Naive B cell (primary cell): Measurements from ENCODE around the gene SNX24. TPM values are rescaled to one million over a fixed set of nuclear protein-coding genes. Genes with fewer than 3 reads are reported as not detected.
A peak's percentile ranks its signal among the peaks of the same experiment; 100 is the strongest.
"Not testable (repeated sequence)": the region's sequence is repeated elsewhere in the genome, so short reads cannot be mapped to it uniquely, and the experiment has no call there.

Source experiments
- ATAC-seq, 2 donors: fragments of 150-1000 bp; cut with Tn5 transposase; 2 replicates each; pipeline ENCODE4 v1.10.0; 2021; ENCODE audit warnings: low read depth in 2 of 2, mild to moderate bottlenecking in 2 of 2, moderate library complexity in 2 of 2
- DNase-seq: peaks from one replicate; pipeline ENCODE4 v3.0.0; 2022
- H3K27ac Mint-ChIP-seq, 6 donors: one replicate each; pipeline ENCODE4 v1.8.0; 2020 to 2022; ENCODE audit warnings: mild to moderate bottlenecking in 6 of 6, mixed read lengths in 6 of 6, moderate library complexity in 5 of 6, inconsistent platforms in 2 of 6
- H3K27me3 Mint-ChIP-seq, 3 donors: one replicate each; pipeline ENCODE4 v1.8.0; 2021 to 2022; ENCODE audit warnings: mixed read lengths in 3 of 3, mild to moderate bottlenecking in 1 of 3
- H3K36me3 Mint-ChIP-seq, 2 donors: one replicate each; pipeline ENCODE4 v1.8.0; 2020 to 2022; ENCODE audit warnings: mixed read lengths in 2 of 2, inconsistent platforms in 1 of 2, mild to moderate bottlenecking in 1 of 2
- H3K4me1 Mint-ChIP-seq, 3 donors: one replicate each; pipeline ENCODE4 v1.8.0; 2020 to 2022; ENCODE audit warnings: mixed read lengths in 3 of 3, inconsistent platforms in 1 of 3, mild to moderate bottlenecking in 1 of 3, moderate library complexity in 1 of 3
- H3K4me3 Mint-ChIP-seq, 8 donors: one replicate each; pipeline ENCODE4 v1.8.0; 2020 to 2022; ENCODE audit warnings: mild to moderate bottlenecking in 8 of 8, mixed read lengths in 8 of 8, moderate library complexity in 8 of 8, inconsistent platforms in 2 of 8
- H3K9me3 Mint-ChIP-seq, 7 donors: one replicate each; pipeline ENCODE4 v1.8.0; 2020 to 2022; ENCODE audit warnings: mixed read lengths in 7 of 7, mild to moderate bottlenecking in 5 of 7, inconsistent platforms in 2 of 7, moderate library complexity in 1 of 7
- polyA plus RNA-seq, 6 donors: library from polyadenylated mRNA; unstranded; fragments of 300-500 nt; fragmentation: Illumina TruSeq; gene quantifications; one replicate each; pipeline ENCODE4 v1.2.3, GENCODE V29; 2021; ENCODE audit warnings: low read depth in 6 of 6

Gene SNX24
- polyA plus RNA-seq, 6 donors from 2014 or later: 0.65 to 2.9 (median 2.1) TPM

- no peak for DNase-seq
- H3K27ac Mint-ChIP-seq: peak overlapping the region; percentile 63 to 91 (median 80)
Measured at GRCh38 chr5:122846051-122846550, 688 bp downstream of the SNX24 start.

GRCh38 chr5:122847687-122848081 lies 2.3 kb downstream of the SNX24 start:
- peaks cover 17 to 30% (median 28%) of the 10 kb centered on the region in 3 donors for H3K4me1 Mint-ChIP-seq

More at GRCh38 chr5:122846051-122846550, 688 bp downstream of the SNX24 start:
- no peak for ATAC-seq
- Mint-ChIP-seq H3K4me3 (peak overlapping the region; percentile 78 to 94 (median 82)), H3K4me1 (peaks cover 17 to 30% (median 29%) of the 10 kb centered on the region in 3 donors), H3K27me3 (no peaks in the 10 kb centered on the region), H3K36me3 (no peaks in the 10 kb centered on the region), H3K9me3 (no peaks in the 10 kb centered on the region)

DNA sequence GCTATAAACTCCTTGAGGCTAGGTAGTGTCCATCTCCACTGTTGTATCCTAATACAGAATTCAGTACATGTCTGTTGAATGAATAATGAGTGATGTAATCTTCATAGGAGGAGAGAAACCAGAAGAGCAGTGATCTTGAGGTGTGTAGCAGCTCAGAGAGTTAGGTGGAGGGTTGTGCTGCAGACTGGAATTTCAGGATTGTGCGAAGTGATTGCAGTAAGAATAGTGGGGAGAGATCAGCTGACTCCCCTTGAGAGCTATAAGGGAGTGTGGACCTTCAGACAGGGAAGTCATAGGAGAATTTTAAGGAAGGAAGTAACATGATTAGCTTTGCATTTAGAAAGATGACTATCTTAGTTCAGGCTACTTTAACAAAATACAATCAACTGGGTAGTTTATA lies 4.4 kb downstream of the SNX24 start:
- peaks cover 12 to 18% (median 16%) of the 10 kb centered on the region in 3 donors for H3K4me1 Mint-ChIP-seq
- H3K27ac Mint-ChIP-seq: no peak overlapping the region

More at GRCh38 chr5:122847687-122848081, 2.3 kb downstream of the SNX24 start:
- Mint-ChIP-seq H3K36me3 (no peaks in the 10 kb centered on the region), H3K4me3 (peak overlapping the region in 3 of 8 donors; percentile 61 to 94 (median 64)), H3K27me3 (no peaks in the 10 kb centered on the region), H3K27ac (peak overlapping the region in 3 of 6 donors; percentile 15 to 61 (median 38)), H3K9me3 (no peaks in the 10 kb centered on the region)
- ATAC-seq: no peak
- no peak for DNase-seq

DNA sequence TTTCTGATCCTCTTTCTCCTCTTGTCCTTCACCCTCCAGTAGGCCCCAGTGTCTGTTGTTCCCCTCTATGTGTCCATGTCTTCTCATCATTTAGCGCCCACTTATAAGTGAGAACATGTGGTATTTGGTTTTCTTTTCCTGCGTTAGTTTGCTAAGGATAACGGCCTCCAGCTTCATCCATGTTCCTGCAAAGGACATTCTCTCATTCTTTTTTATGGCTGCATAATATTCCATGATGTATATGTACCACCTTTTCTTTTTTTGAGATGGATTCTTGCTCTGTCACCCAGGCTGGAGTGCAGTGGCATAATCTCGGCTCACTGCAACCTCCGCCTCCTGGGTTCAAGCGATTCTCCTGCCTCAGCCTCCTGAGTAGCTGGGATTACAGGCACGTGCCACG lies 12.1 kb downstream of the SNX24 start:
- H3K27me3 Mint-ChIP-seq, H3K4me3 Mint-ChIP-seq: not testable (repeated sequence)

More for the DNA sequence above, 4.4 kb downstream of the SNX24 start:
- H3K27me3 Mint-ChIP-seq: no peaks in the 10 kb centered on the region
- no peaks in the 10 kb centered on the region for H3K36me3 Mint-ChIP-seq
- DNase-seq (no peak), ATAC-seq (no peak)
- peak overlapping the region in 1 of 8 donors; percentile 4 for H3K4me3 Mint-ChIP-seq
- no peaks in the 10 kb centered on the region for H3K9me3 Mint-ChIP-seq

GRCh38 chr5:122858451-122858850 lies 13.0 kb downstream of the SNX24 start:
- Mint-ChIP-seq H3K27me3 (peaks cover 0 to 8% (median 6%) of the 10 kb centered on the region in 3 donors), H3K4me3 (no peak overlapping the region), H3K4me1 (no peaks in the 10 kb centered on the region), H3K9me3 (peaks cover 0 to 5% (median 2%) of the 10 kb centered on the region in 7 donors), H3K27ac (no peak overlapping the region), H3K36me3 (peaks cover 0 to 8% of the 10 kb centered on the region in 2 donors)
- DNase-seq (no peak), ATAC-seq (no peak)

More for the DNA sequence above, 12.1 kb downstream of the SNX24 start:
- not testable (repeated sequence) for H3K9me3 Mint-ChIP-seq, H3K36me3 Mint-ChIP-seq, H3K27ac Mint-ChIP-seq, ATAC-seq, H3K4me1 Mint-ChIP-seq, DNase-seq

DNA sequence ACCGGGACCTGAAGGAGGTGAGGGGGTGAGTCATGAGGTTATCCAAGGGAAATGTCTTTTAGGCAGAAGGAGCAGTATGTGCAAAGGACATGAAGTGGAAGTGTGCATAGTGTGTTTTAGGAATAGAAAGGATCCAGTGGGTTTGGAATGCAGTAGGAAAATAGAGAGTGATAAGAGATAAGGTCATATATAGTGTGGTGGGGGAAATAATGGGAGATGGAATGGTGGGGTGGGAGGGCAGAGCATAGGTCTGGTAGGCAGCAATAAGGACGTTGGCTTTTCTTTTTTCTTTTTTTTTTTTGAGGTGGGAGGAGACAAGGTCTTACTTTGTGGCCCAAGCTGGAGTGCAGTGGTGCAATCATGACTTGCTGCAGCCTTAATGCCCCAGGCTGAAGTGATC lies 17.8 kb downstream of the SNX24 start:
- no peak overlapping the region for H3K27ac Mint-ChIP-seq
- peaks cover 0 to 8% of the 10 kb centered on the region in 2 donors for H3K36me3 Mint-ChIP-seq
- peak overlapping the region in 1 of 8 donors; percentile 66 for H3K4me3 Mint-ChIP-seq
- H3K4me1 Mint-ChIP-seq: no peaks in the 10 kb centered on the region
- ATAC-seq (no peak), DNase-seq (no peak)
- H3K9me3 Mint-ChIP-seq: peaks cover 0 to 5% (median 0%) of the 10 kb centered on the region in 7 donors
- peaks cover 0 to 8% (median 6%) of the 10 kb centered on the region in 3 donors for H3K27me3 Mint-ChIP-seq

- Mint-ChIP-seq H3K9me3 (peaks cover 0 to 5% (median 0%) of the 10 kb centered on the region in 7 donors), H3K36me3 (peaks cover 0 to 8% of the 10 kb centered on the region in 2 donors), H3K27ac (no peak overlapping the region), H3K27me3 (peaks cover 0 to 8% (median 6%) of the 10 kb centered on the region in 3 donors), H3K4me1 (no peaks in the 10 kb centered on the region), H3K4me3 (no peak overlapping the region)
- ATAC-seq: no peak
- DNase-seq: no peak
Measured at GRCh38 chr5:122863721-122864120, 18.3 kb downstream of the SNX24 start.

GRCh38 chr5:122864400-122864799 lies 19.0 kb downstream of the SNX24 start:
- H3K27ac Mint-ChIP-seq: no peak overlapping the region
- H3K4me3 Mint-ChIP-seq: no peak overlapping the region
- H3K4me1 Mint-ChIP-seq: no peaks in the 10 kb centered on the region
- DNase-seq (no peak), ATAC-seq (no peak)
- H3K27me3 Mint-ChIP-seq: peaks cover 0 to 8% (median 6%) of the 10 kb centered on the region in 3 donors
- peaks cover 0 to 8% of the 10 kb centered on the region in 2 donors for H3K36me3 Mint-ChIP-seq
- peaks cover 0 to 5% (median 0%) of the 10 kb centered on the region in 7 donors for H3K9me3 Mint-ChIP-seq

DNA sequence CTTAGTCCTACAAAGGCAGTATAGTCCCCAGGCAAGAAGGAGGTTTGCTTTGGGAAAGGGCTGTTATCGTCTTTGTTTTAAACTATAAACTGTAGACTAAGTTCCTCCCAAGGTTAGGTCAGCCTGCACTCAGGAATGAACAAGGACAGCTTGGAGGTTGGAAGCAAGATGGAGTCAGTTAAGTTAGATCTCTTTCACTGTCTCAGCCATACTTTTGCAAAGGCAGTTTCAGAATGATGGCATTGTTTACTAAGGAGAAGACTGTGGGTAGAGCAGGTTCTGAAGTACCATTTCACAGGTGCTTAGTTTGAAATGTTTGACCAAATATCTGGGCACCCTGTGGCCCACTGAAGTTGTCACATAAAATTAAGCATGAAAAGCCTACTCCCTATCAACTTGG lies 19.4 kb downstream of the SNX24 start:
- H3K4me3 Mint-ChIP-seq: no peak overlapping the region
- H3K9me3 Mint-ChIP-seq: peaks cover 0 to 5% (median 0%) of the 10 kb centered on the region in 7 donors
- no peaks in the 10 kb centered on the region for H3K4me1 Mint-ChIP-seq
- no peak overlapping the region for H3K27ac Mint-ChIP-seq
- ATAC-seq (no peak), DNase-seq (no peak)
- H3K27me3 Mint-ChIP-seq: peaks cover 0 to 8% (median 6%) of the 10 kb centered on the region in 3 donors
- peaks cover 0 to 8% of the 10 kb centered on the region in 2 donors for H3K36me3 Mint-ChIP-seq

DNA sequence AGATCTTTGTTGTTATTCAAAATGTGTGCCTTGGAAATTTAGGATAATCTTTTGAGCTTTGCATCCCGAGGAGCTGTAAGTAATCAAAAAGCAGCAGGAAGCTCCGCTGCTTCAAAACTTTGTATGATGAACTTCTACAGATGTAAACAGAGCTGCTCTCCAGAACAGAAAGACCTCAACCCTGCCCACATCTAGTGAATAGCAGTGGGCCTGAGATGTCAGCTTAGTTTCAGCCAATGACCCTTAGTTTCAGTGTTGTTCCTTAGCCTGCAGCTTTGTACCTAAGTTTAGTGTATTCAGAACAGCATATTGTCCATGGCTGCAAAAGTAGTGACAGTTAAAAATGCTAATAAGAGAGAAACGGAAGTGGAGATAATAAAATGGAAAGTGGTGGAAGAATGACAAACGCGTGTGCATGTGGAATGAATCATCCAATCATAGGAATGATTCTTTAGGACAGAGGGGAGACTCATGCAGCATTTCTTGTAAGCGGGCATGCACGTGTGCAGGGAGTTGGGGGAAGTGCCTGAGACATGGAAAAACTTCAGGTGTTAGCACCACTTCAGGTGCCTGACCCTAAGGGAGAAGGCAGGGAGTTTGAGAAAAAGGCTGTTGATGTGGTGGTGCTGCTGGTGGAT lies 24.9 kb downstream of the SNX24 start:
- H3K36me3 Mint-ChIP-seq: no peaks in the 10 kb centered on the region
- peak overlapping the region in 1 of 8 donors; percentile 6 for H3K4me3 Mint-ChIP-seq
- ATAC-seq: no peak
- no peaks in the 10 kb centered on the region for H3K27me3 Mint-ChIP-seq
- DNase-seq: no peak
- no peak overlapping the region for H3K27ac Mint-ChIP-seq
- no peaks in the 10 kb centered on the region for H3K9me3 Mint-ChIP-seq
- no peaks in the 10 kb centered on the region for H3K4me1 Mint-ChIP-seq

- H3K9me3 Mint-ChIP-seq: no peaks in the 10 kb centered on the region
- H3K27ac Mint-ChIP-seq: peak overlapping the region in 1 of 6 donors; percentile 20
- H3K4me3 Mint-ChIP-seq: no peak overlapping the region
- ATAC-seq (no peak), DNase-seq (no peak)
- H3K36me3 Mint-ChIP-seq: no peaks in the 10 kb centered on the region
- H3K27me3 Mint-ChIP-seq: no peaks in the 10 kb centered on the region
- H3K4me1 Mint-ChIP-seq: peaks cover 3% of the 10 kb centered on the region in 3 donors
Measured at GRCh38 chr5:122871661-122872060, 26.2 kb downstream of the SNX24 start.

DNA sequence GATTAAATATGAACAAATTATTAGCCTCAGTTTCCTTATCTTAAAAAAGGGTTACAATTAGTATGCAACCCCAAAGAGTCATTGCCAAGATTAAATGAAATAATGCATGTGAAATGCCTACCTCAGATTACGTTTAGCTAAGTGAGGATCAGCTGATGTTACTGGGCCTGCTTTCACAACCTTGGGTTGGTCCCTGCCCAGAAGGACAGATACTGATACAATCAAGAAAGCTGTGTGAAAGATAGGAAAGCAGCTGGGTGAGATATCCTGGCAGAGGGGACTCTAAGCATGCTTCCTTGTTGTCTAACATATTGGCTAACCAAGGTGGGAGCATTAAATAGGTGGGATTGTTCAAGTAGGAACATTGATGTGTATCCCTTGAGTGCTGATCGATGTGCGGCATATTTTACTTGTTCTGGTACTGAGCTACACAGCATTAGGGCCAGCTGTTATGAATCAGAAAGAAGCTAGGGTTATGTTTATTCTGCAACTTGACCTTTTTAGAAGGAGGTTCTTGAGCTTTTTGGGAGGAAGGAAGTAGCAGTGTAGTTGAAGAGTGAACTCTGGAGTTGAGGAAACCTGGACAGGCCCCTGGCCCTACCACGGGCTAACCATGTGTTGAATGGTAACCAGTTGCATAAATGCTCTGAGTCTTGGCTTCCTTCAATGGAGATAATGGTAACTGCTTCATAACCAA lies 28.9 kb downstream of the SNX24 start:
- no peak overlapping the region for H3K4me3 Mint-ChIP-seq
- H3K27ac Mint-ChIP-seq: peak overlapping the region in 1 of 6 donors; percentile 18
- no peak for ATAC-seq
- H3K36me3 Mint-ChIP-seq: no peaks in the 10 kb centered on the region
- H3K27me3 Mint-ChIP-seq: no peaks in the 10 kb centered on the region
- peaks cover 20 to 21% (median 20%) of the 10 kb centered on the region in 3 donors for H3K4me1 Mint-ChIP-seq
- peaks cover 0 to 5% (median 0%) of the 10 kb centered on the region in 7 donors for H3K9me3 Mint-ChIP-seq
- DNase-seq: no peak

DNA sequence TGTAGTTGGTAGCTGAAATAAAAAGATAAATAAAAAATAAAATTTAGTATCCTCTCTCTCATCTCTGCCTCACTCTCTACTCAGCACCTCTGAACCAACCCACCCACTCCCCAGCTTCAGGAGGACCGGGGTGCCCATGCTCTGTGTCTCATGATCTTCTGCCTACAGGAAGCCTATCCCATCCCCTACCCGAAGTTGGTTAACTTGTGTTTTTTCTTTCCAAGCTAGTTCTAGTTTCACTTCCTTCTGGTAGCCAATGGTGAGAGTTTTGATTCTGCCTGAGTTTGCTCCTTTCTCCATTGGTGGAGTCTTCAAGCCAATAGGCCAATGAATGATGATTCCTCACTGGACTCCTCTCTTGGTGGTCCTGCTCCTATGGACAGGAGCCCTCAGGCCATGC lies 32.1 kb downstream of the SNX24 start:
- H3K4me1 Mint-ChIP-seq: peaks cover 20 to 21% (median 20%) of the 10 kb centered on the region in 3 donors
- H3K9me3 Mint-ChIP-seq: peaks cover 0 to 5% (median 0%) of the 10 kb centered on the region in 7 donors
- peak; percentile 67 to 86 for ATAC-seq
- H3K4me3 Mint-ChIP-seq: peak overlapping the region in 6 of 8 donors; percentile 19 to 78 (median 54)
- no peaks in the 10 kb centered on the region for H3K36me3 Mint-ChIP-seq
- H3K27ac Mint-ChIP-seq: peak overlapping the region in 3 of 6 donors; percentile 6 to 90 (median 25)
- peak; percentile 11 for DNase-seq
- no peaks in the 10 kb centered on the region for H3K27me3 Mint-ChIP-seq
